ENCODE results near the gene HOXC9.

Gene HOXC9

DNA sequence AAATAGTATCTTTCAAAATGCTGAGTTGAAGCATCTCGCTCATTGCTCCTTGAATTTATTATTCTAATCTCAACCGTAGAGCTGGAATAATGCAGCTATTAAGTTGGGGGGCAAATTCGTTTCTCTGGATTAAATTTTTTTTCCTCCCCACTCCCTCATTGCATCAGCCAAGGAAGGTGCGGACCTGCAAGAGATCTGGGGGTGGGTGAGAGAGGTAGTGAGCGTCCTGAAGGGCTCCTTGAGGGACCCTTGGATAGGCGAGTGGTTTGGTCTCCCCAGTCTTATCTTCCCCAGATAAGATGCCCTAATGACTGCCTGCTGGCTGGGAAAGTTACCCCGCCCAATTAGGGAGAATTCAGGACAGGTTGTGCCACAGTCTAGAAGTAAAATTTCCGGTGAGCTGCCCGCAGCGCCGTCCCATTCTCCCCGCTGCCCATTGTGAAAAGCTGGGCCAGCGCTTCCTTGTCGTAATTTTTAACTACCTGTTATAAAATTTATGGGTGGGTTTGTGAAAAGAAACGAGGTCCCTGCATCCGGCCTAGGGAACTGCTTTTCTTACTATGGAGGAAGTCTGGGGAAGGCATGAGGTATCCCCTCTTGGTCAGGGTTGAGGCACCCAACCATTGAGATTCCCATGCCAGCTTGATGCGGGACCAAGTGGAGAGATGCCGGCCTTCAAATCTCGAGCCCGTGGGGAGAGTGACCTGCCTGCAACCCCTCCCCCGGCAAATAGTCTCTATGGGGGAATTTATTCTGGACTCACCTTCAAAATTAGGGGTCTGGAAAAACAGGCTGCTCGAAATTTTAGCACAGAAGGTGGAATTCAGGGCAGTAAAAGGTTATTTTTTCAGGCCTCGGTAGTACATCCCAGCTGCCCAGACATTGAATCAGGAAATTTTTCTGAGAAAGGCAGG lies 15.3 kb downstream of the HOXC9 start:
- no peak for DNase-seq (ENCODE audit: low read depth, low spot score)

DNA sequence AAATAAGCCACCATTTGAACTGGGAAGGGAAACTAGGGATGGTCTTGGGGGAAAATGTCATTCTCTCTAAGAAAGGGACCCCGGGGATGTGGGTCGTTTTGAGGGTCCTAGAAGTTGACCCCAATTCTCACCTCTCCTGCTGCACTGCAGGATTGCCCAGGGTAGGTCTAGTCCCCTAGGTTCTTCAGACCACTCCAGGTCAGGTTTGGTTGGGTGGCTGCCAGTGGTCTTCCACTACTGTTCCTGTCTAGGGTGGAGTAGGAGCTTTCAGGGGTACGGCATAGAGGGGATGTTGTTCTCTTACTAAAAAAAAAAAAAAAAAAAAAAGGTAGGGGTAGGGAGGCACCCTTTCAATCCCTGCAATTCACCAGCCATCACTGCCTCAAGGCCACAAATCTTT lies 16.1 kb downstream of the HOXC9 start:
- DNase-seq (ENCODE audit: low read depth, low spot score), result no peak

DNA sequence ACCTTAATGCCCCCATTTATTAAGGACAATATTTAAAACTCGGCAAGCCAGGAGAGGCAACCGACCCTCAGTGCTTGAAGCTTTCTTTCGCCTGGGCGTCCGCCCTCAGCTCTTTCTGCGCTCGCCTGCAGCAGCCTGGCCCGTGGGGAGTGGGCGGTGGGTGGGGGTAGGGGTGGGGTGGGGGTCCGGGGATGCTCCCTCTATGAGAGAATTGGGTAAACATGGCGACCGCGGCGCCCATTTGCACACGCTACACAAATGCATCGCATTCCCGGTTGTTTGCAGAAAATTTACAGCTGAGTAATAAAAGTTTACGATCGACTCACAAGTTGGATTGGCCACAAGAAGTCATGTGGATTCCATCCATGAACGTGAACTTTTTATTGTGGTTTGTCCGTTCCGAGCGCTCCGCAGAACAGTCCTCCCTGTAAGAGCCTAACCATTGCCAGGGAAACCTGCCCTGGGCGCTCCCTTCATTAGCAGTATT lies 16.6 kb downstream of the HOXC9 start:
- DNase-seq (ENCODE audit: low read depth, low spot score), result no peak

DNA sequence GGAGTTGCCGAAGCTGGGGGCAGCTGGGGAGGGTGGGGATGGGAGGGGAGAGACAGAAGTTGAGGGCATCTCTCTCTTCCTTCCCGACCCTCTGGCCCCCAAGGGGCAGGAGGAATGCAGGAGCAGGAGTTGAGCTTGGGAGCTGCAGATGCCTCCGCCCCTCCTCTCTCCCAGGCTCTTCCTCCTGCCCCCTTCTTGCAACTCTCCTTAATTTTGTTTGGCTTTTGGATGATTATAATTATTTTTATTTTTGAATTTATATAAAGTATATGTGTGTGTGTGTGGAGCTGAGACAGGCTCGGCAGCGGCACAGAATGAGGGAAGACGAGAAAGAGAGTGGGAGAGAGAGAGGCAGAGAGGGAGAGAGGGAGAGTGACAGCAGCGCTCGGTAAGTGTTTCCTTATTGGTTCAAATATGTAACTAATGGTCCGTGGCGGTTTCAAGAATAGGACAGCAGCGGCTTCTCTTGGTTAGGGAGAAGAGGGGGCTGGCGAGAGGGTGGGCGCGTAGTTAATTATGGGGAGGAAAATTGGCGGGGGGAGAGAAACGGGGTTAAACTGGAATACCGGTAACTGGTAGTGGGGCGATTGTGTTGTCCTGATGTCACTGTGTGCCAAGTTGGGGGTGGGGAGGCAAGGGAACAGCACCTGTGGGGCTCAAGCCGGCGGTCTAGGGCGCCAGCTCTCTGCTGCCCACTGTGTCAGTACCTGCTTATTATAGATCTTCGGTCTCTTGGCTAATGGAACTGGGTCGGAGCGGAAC lies 17.2 kb downstream of the HOXC9 start:
- no peak for DNase-seq (ENCODE audit: low read depth, low spot score)

DNA sequence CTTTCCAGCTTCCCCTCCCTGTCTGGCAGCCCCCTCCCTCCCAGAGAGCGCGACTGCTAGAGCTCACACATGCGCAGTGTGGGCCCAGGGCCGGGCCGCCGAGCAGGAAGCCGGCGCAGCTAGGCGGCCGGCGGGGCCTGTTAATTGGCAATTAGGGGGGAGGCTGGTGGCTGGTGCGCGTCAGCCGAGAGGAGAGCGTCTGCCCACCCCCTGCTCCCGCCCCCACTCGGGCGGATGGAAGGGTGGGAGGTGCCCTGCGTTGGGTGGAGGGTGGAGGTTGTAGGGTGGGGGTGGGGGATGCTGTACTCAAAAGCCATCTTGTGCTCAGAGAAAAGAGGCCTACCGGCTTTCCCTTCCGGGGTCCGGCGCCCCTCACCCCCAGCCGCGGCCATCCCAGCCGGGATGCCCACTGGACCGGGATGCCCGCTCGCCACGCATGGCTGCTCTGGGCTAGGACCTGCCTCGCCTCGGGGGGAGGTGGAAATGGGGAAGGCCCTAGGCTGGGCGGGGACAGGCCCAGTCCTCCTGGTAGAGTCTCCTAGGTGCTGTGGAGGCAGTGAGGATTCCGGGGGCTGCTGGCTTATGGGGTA lies 18.0 kb downstream of the HOXC9 start:
- DNase-seq (ENCODE audit: low read depth, low spot score), result no peak

DNA sequence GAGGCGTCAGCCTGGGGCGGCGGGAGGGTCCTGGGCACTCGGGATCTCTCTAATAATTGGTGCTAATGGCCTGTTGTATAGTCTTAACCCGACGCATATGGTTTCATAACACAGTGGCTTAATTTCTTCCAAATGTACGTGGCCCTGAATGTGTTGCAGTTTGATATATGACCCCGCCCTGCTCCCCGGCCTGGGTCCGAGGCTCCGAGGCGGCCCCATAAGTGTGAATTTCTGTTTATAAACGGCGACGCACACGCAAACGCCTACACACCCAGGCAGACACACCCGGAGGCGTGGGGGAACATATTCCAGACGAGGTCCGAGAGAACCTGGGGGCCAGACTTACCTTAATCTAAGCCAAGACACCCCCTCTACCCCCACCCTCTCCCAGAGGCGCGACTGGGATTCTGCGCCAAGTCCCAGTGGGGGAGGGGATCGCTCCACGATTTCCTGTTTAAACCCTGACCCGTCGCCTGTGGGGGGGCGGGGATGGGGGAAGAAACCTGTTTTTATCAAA lies 18.6 kb downstream of the HOXC9 start:
- DNase-seq (ENCODE audit: low read depth, low spot score), result no peak

DNA sequence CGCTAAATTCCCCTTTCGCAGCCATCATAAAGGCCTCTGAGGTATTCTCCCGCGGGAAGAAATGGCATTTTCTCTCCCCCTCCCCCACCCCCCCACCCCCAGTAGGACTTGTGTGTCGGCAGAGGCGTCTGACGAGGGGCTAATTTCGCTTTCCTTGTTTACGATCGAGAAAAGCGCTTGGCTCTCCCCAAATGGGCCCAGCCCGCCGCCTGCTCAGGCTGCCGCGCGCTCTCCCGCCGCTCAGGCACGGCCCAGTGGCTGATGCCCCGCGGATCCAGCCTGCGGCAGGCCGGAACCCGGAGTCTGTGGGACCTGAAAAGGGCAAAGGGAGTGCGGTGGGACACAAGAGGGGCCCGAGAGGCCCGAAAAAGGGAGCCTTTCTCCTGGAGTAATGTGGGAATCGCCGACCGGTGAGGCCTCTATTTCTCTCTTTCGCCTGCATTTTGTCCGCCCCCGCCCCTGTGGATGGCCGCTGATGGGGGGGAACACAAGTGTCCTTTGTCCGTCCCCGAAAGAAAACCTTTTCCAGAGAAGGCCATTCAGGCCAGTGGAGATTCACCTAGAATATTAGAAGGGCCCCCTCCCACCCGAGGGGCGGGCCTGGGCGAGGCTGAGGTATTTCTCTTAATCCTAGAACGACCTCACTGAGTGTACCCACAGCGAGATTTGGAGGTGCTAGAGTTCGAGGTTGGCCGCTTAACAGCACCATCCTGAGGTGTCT lies 19.3 kb downstream of the HOXC9 start:
- DNase-seq (ENCODE audit: low read depth, low spot score), result no peak

DNA sequence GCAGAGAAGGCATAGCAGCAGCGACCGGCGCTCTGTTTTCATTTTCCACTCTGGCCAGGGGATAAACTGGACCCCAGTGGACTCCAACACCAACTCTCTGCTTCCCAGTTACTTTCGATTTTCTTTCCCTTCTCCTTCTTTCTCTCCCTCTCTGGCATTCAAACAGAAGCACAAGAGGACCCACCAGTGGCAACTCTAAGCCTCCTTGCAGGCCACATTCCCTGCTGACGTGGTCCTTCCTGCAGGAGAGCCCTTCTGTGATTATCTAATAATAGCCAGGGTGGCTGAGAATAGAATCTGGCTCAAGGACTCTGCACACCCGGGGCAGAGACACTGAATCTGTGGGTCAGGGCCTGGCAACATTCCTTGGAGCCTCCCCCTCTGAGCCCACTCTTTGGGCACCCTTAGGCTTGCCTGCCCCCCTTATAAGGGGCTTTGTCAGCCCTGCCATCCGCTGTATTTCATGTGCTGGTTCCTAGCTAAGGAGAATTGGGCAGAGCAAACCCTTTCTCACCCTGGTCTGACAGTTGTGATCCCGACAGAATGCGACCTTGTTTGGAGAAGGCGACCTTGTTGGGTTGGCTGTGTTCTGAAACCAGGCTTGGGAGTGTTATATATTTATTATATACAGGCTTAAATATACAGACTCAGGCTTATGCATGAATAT lies 20.1 kb downstream of the HOXC9 start:
- DNase-seq (ENCODE audit: low read depth, low spot score), result no peak

DNA sequence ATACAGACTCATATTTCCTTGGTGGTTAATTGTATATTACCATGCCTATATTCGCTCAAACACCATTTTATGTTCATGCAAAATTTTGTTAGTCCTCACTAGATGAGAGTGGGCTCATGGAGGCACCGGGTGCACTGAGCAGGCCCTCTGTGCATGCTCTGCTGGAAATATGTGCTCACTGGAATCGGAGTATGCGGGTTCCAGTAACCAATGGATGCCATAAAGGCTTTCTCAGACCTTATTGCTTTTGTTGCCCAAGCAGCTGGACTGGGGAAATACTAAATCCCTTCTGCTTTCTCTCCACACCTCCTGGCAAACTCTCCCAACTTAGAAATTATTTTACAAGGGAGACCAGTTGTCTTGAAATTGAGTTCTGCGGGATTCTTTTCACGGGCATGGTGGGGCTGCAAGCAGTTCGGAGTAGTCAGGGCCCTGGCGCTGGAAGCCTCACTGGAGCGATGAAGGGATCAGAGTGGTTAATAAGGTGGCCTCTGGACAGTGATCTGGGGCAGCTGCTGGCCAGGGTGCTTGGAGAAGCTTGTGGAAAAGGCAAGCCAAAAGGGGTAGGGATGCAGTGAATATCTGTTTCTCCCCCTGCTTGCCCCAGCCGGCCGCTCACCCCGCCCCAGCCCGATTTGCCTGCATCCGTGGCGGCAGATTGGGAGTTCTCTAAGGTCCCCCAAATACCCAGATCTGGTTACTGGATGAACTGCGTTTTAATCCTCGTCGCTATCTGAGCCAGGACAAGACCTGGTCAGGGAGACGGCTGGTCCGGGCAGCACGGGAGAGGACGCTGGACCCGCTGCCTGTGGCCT lies 20.8 kb downstream of the HOXC9 start:
- DNase-seq (ENCODE audit: low read depth, low spot score), result no peak

DNA sequence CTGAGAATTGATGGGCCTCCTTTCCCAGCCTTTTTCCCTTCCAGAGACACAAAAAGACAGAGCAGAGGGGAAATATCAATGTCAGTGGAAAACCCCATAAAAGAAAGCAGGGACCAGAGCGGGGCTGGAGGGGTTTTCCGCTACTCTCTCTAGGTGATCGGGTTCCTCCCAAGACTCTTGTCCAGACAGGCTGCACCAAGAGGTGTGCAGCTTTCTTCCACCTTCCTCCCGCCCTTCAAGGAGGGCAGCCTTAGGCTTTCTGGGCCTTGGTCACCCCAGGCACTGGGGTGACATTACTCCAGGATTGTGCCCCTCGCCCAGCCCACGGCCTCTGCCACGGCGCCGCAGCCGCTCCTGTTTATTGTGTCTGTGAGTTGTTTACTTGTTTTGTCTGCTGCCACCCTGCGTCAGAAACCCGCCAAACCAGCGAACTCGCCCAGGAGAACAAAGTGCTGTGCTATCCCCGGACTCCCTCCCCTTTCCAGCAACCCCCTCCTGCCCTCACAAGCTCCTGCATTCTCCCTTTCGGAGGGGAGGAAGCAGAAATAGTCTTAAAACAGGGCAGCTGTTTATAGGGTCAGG lies 21.6 kb downstream of the HOXC9 start:
- DNase-seq (ENCODE audit: low read depth, low spot score), result no peak

DNA sequence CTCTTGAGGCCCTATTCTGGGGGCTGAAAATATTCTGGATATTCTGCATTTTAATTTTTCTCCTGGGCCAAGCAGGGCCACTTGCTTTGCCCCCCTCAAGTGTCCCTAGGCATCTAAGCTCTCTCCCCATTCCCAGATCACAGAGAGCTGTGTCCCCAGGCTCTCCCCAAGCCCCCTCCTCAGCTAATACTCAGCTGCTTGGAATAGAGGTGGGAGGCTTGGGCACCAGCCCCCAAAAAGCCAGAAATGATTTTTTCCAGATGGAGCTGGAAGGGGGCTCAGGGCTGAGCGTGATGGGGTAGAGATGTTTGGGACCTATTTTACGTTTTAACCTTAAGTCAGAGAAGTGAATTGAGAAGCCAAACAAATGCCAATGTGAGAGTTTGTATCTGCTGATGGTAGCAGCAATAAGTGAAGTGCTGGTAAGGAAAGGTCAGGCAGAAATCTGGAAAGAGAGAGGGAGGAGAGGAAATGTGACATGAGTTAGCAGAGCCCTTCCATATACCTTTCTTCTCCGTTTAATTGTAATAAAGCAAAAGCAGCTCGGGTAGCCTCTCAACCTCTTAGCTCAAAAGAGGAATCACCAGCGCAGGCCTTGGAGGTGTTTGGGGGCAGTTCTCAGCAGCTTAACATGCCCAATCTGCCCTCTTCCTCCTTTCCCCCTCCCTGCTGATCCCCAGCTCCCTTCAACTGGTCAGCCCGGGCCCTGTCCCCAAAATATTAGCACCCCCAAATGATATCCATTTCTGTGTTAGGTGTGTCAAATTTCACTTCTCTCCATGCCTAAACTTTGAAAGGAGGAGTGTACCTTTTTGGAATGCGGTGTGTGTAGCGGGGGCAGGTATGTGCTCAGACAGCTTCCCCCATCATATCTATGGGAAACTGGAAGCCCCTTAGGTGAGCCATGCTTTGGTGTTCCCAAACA lies 23.3 kb downstream of the HOXC9 start:
- DNase-seq (ENCODE audit: low read depth, low spot score), result no peak

DNA sequence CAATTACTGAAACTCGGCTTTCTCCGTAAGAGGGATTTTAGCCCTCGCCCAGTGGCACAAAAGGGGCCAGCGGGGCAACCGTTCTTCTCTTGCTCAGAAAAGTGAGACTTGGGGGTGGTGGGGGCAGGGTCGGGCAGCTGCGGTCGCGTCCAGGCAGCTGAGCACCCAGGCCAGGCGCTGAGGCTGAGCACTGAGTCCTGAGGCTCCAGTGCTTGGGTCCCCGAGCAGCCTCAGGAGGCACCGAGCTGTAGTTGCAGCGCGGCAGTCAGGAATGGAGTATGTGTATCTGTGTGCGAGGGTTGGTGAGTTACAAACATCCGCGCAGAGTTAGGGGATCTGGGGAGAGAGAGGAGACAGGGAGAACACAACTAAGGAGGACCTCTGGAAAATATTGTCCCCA lies 24.2 kb downstream of the HOXC9 start:
- DNase-seq (ENCODE audit: low read depth, low spot score), result no peak

DNA sequence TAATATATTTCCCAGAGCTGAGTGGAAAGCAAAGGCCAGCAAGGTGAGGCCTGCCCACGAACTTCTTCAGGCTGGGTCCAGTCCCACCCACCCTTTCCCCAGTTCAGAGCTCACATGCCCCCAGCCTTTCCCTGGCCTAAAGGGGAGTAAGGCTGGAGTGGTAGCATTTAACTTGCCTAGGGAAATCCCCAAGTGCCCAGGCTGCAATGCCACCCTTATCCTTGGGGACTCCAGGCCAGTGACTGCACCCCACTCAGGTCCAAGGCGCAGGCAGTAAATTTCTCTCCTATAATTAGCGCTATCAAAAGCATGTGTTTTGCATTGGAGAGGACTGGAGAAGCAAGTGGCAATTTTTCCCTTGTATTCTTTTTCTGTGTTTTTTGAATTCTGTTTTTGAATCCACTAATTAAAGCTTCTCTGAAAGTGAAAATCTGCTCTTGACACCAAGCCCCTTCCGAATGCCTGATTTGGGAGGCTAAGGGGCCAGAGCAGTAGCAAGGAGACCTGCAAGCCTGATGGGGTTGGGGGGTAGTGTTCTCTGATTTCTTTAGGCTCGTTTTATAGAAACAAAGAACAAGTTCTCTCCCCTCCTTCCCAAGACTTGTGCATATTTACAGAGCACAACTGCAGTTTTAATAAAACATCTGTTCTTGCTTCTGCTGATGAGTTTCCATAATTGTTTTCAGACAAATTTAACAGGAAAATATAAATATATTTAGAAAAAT lies 24.8 kb downstream of the HOXC9 start:
- DNase-seq (ENCODE audit: low read depth, low spot score), result no peak

DNA sequence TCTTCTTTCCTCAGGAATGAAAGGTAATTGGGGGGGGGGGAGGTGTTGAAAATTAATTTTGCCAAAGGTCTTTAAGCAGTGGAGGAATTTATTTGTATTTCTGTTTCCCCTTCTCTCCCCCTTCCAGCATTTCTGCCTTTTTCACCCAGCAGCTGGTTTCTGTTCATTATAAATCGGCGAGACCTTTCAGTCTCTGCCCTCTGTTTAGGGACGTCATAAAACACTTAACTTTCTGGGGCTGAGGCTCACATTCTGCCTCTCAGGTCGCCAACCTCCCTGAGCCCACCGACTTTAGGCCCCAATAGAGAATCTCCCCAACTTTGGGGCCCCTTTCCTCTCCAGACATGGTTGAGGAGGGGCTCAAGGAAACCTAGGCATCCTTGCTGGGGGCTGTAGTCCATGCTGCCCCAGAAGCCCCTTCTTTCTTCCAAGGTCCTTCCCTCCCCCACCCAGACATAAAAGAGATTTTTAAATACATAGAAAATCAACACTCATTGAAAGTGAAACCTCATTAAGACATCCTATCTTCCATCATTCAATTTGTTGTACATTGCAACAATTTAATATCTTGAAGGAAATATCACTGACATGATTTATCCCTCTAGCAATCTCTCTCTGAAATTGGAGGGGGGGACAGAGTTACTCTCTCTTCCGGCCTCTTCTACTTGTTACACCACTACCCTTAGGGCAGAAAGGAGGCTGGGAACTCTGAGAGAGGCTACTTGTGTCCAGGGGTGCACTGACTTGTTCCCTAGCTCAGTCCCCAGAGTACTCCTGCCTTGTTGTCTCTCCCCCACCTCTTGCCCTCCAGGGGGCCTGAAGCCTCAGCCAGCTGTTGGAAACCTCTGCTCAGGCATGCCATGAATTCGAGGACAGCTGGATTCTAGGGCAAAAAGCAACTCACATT lies 25.8 kb downstream of the HOXC9 start:
- no peak for DNase-seq (ENCODE audit: low read depth, low spot score)

DNA sequence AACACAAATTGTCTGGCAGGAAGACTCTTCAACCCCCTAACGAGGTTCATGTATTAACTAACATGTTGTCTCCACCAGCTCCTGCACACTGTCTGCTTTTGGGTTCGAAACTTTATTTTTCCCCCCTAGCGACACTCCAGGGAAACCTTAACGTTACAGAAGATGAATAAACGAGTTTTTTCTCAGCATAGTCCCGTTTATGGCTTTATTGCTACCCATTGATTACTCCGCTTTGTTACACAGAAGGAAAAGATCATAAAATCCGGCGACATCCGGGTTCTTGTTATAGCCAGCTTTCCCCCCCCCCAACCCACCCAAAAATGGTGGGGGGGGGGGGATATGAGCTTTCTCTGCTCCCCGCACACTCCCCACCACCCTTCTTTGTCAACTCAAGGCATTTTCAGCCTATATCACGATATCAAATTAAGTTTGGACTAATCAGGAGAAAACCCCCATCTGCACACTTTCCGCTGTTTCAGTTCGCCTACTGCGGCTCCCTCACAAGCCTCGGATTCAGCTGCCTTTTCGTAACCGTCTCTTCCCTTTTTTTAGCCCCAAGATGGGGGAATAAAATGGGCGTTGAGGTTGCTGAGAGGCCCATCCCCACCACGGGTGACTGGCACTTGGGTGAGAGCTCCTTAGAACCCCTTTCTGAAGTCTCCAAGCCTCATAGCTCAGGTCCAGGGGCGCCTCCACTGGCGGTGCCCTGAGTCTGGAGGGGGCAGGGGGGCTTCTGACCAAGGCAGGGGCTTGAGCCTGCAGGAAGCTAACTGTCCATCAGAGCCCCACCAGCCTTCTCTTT lies 26.9 kb downstream of the HOXC9 start:
- DNase-seq (ENCODE audit: low read depth, low spot score), result no peak

DNA sequence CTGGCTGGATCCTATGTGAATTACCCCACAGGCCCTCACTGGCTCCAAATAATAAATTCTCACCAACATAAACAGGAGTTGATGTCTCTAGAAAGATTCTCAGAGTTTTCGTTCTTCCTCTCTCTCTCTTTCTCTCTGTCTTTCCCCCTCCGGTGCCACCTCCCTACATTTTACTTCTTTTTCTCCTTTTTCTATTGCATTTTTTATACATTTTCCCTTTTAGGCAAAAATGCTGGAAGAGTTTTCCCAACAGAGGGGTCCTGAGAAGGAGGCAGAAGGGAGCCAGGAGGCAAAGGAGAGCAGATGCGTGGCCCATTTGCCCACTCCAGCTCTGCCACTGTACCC lies 27.5 kb downstream of the HOXC9 start:
- no peak for DNase-seq (ENCODE audit: low read depth, low spot score)

Measured in smooth muscle cell of the brain vasculature (primary cell).